Transverse colon (tissue), 4 donors: ENCODE results near the gene TTYH2. TPM values are rescaled to one million over a fixed set of nuclear protein-coding genes. Genes with fewer than 3 reads are reported as not detected.

Experiments
- DNase-seq: peaks from one replicate; pipeline ENCODE4 v3.0.0-alpha.2; 2019
- H3K27ac ChIP-seq, 4 donors: fragments of 200-600 bp; sonication (generic); 2 replicates each; pipeline ENCODE4 v1.5.1; 2016 to 2018; ENCODE audit warnings: inconsistent platforms in 4 of 4
- H3K27me3 ChIP-seq: fragments of 200-600 bp; sonication (generic); 2 replicates; pipeline ENCODE4 v1.5.1; 2017; ENCODE audit warnings: inconsistent platforms
- H3K36me3 ChIP-seq, 4 donors: fragments of 200-600 bp; sonication (generic); 2 replicates each; pipeline ENCODE4 v1.5.1; 2017 to 2019; ENCODE audit warnings: inconsistent platforms in 4 of 4
- H3K4me1 ChIP-seq, 4 donors: fragments of 200-600 bp; sonication (generic); 2 replicates each; pipeline ENCODE4 v1.5.1; 2017 to 2020; ENCODE audit warnings: inconsistent platforms in 4 of 4
- H3K4me3 ChIP-seq, 4 donors: fragments of 200-600 bp; sonication (generic); 1 replicate in 1 of 4; 2 replicates in 3 of 4; pipeline versions ENCODE4 v1.5.1 to v1.6.1; 2017 to 2019; ENCODE audit warnings: inconsistent platforms in 4 of 4
- H3K9me3 ChIP-seq, 2 donors: fragments of 200-600 bp; sonication (generic); 2 replicates each; pipeline ENCODE4 v1.5.1; 2017 to 2019; ENCODE audit warnings: inconsistent platforms in 2 of 2
- CTCF ChIP-seq, 5 experiments: fragments of 200-600 bp in 3 of 5; fragments of 450-650 bp in 2 of 5; sonication (generic) in 3 of 5; IDR thresholded peaks; 1 replicate in 2 of 5; 2 replicates in 3 of 5; pipeline ENCODE4 v1.5.1; 2016 to 2017; ENCODE audit warnings: antibody characterized with exemption in 5 of 5, inconsistent platforms in 3 of 5, mild to moderate bottlenecking in 2 of 5, moderate library complexity in 1 of 5
- EP300 ChIP-seq: sonication (generic); formaldehyde crosslinking; IDR thresholded peaks from one replicate; pipeline ENCODE4 v1.6.1; 2017; ENCODE audit warnings: antibody characterized with exemption, low read depth
- POLR2A ChIP-seq: fragments of 450-650 bp; IDR thresholded peaks from one replicate; pipeline ENCODE4 v1.6.1; 2016; ENCODE audit warnings: antibody characterized with exemption, mild to moderate bottlenecking, moderate library complexity
- POLR2AphosphoS5 ChIP-seq, 3 donors: sonication (generic); formaldehyde crosslinking; IDR thresholded peaks; one replicate each; pipeline ENCODE4 v1.6.1; 2016; ENCODE audit warnings: antibody characterized with exemption in 3 of 3
- WGBS, 2 donors: methylation state at CpG; one replicate each; pipeline ENCODE4 v1.1.5; 2018; ENCODE audit warnings: low coverage in 1 of 2; 5-methylcytosine and 5-hydroxymethylcytosine counted together
- in situ Hi-C, 4 donors: fragments of 200-750 bp; cut with MboI; loops; one replicate each; pipeline versions ENCODE4 v1.15.0 to v1.15.1; 2017; ENCODE audit warnings: low sequenced_read_pairs in 3 of 4, low pct_ligation_motif_present in 1 of 4, low pct_unique_long_range_greater_than_20kb in 1 of 4
- intact Hi-C: fragments of 100-400 bp; cut with DNase I; formaldehyde crosslinking; loops from one replicate; pipeline ENCODE4 v1.15.1; 2023; ENCODE audit warnings: low total_unique reads
- total RNA-seq, 4 donors: library from RNA; depleted of rRNA; stranded (reverse); fragments of >200 nt; gene quantifications; one replicate each; pipeline ENCODE4 v1.1.0, GENCODE V29; 2016

Gene TTYH2
- total RNA-seq, 4 donors from 2014 or later, result 0.37 to 5.2 (median 2.3) TPM

DNA sequence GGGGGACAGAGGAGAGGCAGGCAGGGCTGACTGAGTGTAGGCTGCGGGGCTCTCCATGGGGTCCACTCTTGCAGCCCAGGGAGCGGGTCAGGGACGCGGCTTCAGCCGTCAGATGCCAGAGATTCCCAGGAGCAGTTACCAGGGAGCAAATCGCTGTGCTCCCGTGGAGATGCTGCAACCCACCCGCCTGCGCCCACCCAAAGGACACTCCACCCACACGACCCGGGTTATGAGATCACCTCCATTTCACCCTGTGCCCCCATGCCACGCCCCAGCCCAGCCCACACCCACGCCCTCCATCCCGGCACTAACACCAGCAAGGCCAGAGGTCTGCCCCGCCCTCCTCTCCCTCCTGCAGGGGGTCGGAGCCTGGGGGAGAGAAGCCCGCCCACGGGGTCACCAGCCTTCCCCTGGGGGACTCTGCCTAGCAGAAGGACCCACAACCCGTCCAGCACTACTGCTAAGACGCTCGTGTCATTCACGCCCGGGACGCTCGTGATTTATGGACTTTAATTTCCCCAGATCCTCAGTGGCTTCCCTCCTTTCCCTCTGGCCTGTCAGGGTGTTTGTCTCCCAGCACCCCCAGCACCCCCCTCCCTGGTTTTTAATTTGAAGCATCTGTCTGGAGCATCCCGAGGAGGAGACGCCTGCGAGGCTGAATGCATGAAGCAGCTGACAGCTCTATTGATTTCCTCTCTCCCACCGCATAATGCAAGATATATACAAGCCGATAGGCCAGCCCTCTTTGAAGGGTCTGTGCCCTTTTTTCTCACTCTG, 16.6 kb upstream of the TTYH2 start:
- H3K4me3 ChIP-seq, result no peak overlapping the region
- intact Hi-C loops (no loop called here), in situ Hi-C loops (loop anchor here in 1 of 4 donors (25.0 kb wide), 1 partner anchor 759 kb away; no protein-coding TSS in a partner anchor)
- no peak for DNase-seq
- WGBS, 2 donors, result 33 to 41% methylated on average over 8 to 27 of the region's 30 CpGs
- TF ChIP-seq CTCF (IDR thresholded peaks at IDR 0.05), result no peak
- TF ChIP-seq EP300, result no peak
- no peak for TF ChIP-seq POLR2AphosphoS5 (IDR thresholded peaks at IDR 0.05)
- no peak for TF ChIP-seq POLR2A
- H3K4me1 ChIP-seq, result peaks cover 0 to 30% (median 12%) of the 10 kb centered on the region in 4 donors
- H3K27me3 ChIP-seq, result peaks cover 49% of the 10 kb centered on the region
- no peaks in the 10 kb centered on the region for H3K36me3 ChIP-seq
- no peaks in the 10 kb centered on the region for H3K9me3 ChIP-seq
- H3K27ac ChIP-seq, result no peak overlapping the region

- intact Hi-C loops (no loop called here), in situ Hi-C loops (loop anchor here in 1 of 4 donors (25.0 kb wide), 1 partner anchor 760 kb away; no protein-coding TSS in a partner anchor)
- Histone ChIP-seq H3K9me3 (no peaks in the 10 kb centered on the region), H3K27ac (no peak overlapping the region), H3K4me1 (peaks cover 0 to 22% (median 9%) of the 10 kb centered on the region in 4 donors), H3K27me3 (peaks cover 55% of the 10 kb centered on the region), H3K36me3 (no peaks in the 10 kb centered on the region), H3K4me3 (no peak overlapping the region)
- DNase-seq, result no peak
- no peak for TF ChIP-seq POLR2AphosphoS5 (IDR thresholded peaks at IDR 0.05)
- no peak for TF ChIP-seq POLR2A
- TF ChIP-seq CTCF (IDR thresholded peaks at IDR 0.05), result no peak
- TF ChIP-seq EP300, result no peak
- 98% methylated on average over 2 of the region's 2 CpGs; no CpG with 5 or more reads in 1 of the 2 donors for WGBS, 2 donors
Observed at GRCh38 chr17:74197801-74198200, 15.6 kb upstream of the TTYH2 start.

GRCh38 chr17:74198694-74199093, 14.7 kb upstream of the TTYH2 start:
- H3K4me3 ChIP-seq, result no peak overlapping the region
- H3K27me3 ChIP-seq, result peaks cover 55% of the 10 kb centered on the region
- intact Hi-C loops, result no loop called here
- no peaks in the 10 kb centered on the region for H3K36me3 ChIP-seq
- no peak for DNase-seq
- in situ Hi-C loops, result loop anchor here in 1 of 4 donors (25.0 kb wide), 1 partner anchor 761 kb away; no protein-coding TSS in a partner anchor
- peaks cover 0 to 17% (median 7%) of the 10 kb centered on the region in 4 donors for H3K4me1 ChIP-seq
- no peaks in the 10 kb centered on the region for H3K9me3 ChIP-seq
- H3K27ac ChIP-seq, result no peak overlapping the region
- TF ChIP-seq EP300 (no peak), CTCF (IDR thresholded peaks at IDR 0.05) (no peak), POLR2A (no peak), POLR2AphosphoS5 (IDR thresholded peaks at IDR 0.05) (no peak)
- WGBS, 2 donors, result 59 to 67% methylated on average over 2 to 6 of the region's 6 CpGs

GRCh38 chr17:74199306-74200092, 13.9 kb upstream of the TTYH2 start:
- no peaks in the 10 kb centered on the region for H3K9me3 ChIP-seq
- peak; percentile 72 for DNase-seq
- peaks cover 53% of the 10 kb centered on the region for H3K27me3 ChIP-seq
- no peak overlapping the region for H3K4me3 ChIP-seq
- in situ Hi-C loops (loop anchor here (10.0 to 25.0 kb wide), 3 partner anchors 163 to 762 kb away; partner anchors contain the start of genes BTBD17 (in 2 of the 4) and GPR142 (in 2 of the 4)), intact Hi-C loops (loop anchor here (10.0 kb wide), 2 partner anchors 95 to 165 kb away; partner anchors contain the start of genes BTBD17 and GPR142)
- no peak for TF ChIP-seq POLR2A
- peak; percentile 87 to 98 (median 96) for TF ChIP-seq CTCF (IDR thresholded peaks at IDR 0.05)
- peaks cover 2 to 21% (median 11%) of the 10 kb centered on the region in 4 donors for H3K4me1 ChIP-seq
- WGBS, 2 donors, result 20 to 57% methylated on average over 7 to 34 of the region's 35 CpGs
- no peak overlapping the region for H3K27ac ChIP-seq
- H3K36me3 ChIP-seq, result no peaks in the 10 kb centered on the region
